Sigmoid colon (tissue), 7 donors: ENCODE measurements around the gene CEL. TPM values are rescaled to one million over a fixed set of nuclear protein-coding genes. Genes with fewer than 3 reads are reported as not detected.
"Not testable (repeated sequence)": the region's sequence is repeated elsewhere in the genome, so short reads cannot be mapped to it uniquely, and the experiment has no call there.

Experiments used
- DNase-seq: peaks from one replicate; pipeline ENCODE4 v3.0.0-alpha.2; 2019
- H3K27ac ChIP-seq, 4 donors: fragments of 200-600 bp; sonication (generic); one replicate each; pipeline ENCODE4 v1.5.1; 2016 to 2019; ENCODE audit warnings: mild to moderate bottlenecking in 1 of 4
- H3K27me3 ChIP-seq, 3 donors: fragments of 200-600 bp; sonication (generic); one replicate each; pipeline ENCODE4 v1.5.1; 2019; ENCODE audit warnings: mild to moderate bottlenecking in 1 of 3
- H3K36me3 ChIP-seq, 4 donors: fragments of 200-600 bp; sonication (generic); one replicate each; pipeline ENCODE4 v1.5.1; 2016 to 2019
- H3K4me1 ChIP-seq, 4 donors: fragments of 200-600 bp; sonication (generic); one replicate each; pipeline ENCODE4 v1.5.1; 2017 to 2019
- H3K4me3 ChIP-seq, 4 donors: fragments of 200-600 bp; sonication (generic); one replicate each; pipeline ENCODE4 v1.5.1; 2017 to 2019; ENCODE audit warnings: mild to moderate bottlenecking in 2 of 4, moderate library complexity in 1 of 4
- H3K9me3 ChIP-seq, 4 donors: fragments of 200-600 bp in 3 of 4; sonication (generic) in 3 of 4; one replicate each; pipeline versions ENCODE4 v1.5.1 to v1.6.1; 2013 to 2019
- EP300 ChIP-seq, 4 donors: sonication (generic); formaldehyde crosslinking; IDR thresholded peaks; one replicate each; pipeline ENCODE4 v1.6.1; 2017; ENCODE audit warnings: antibody characterized with exemption in 4 of 4
- POLR2A ChIP-seq, 2 donors: fragments of 450-650 bp; IDR thresholded peaks; one replicate each; pipeline ENCODE4 v1.6.1; 2016; ENCODE audit warnings: antibody characterized with exemption in 2 of 2, mild to moderate bottlenecking in 2 of 2, moderate library complexity in 2 of 2
- POLR2AphosphoS5 ChIP-seq, 4 donors: sonication (generic); formaldehyde crosslinking; IDR thresholded peaks; one replicate each; pipeline ENCODE4 v1.6.1; 2017; ENCODE audit warnings: antibody characterized with exemption in 4 of 4
- WGBS, 2 donors: extraction: QIAGEN DNeasy Blood & Tissue Kit; methylation state at CpG; one replicate each; pipeline ENCODE4 v1.1.7; 2013; 5-methylcytosine and 5-hydroxymethylcytosine counted together
- intact Hi-C: fragments of 100-400 bp; cut with DNase I; formaldehyde crosslinking; loops from one replicate; pipeline ENCODE4 v1.15.1; 2023
- polyA plus RNA-seq, 3 donors: library from polyadenylated mRNA; stranded (reverse); fragments of 200-250 nt; gene quantifications; one replicate each; pipeline ENCODE4 v1.2.3, GENCODE V29; 2013
- total RNA-seq, 4 donors: library from RNA; depleted of rRNA; stranded (reverse); fragments of >200 nt; gene quantifications; one replicate each; pipeline ENCODE4 v1.1.0, GENCODE V29; 2016
- TF ChIP-seq, protein P1 (sequence below), 4 experiments: fragments of 450-650 bp in 3 of 4; fragments of 200-600 bp in 1 of 4; IDR thresholded peaks; one replicate each; pipeline ENCODE4 v1.5.1; 2016 to 2019; ENCODE audit warnings: antibody characterized with exemption in 4 of 4, mild to moderate bottlenecking in 3 of 4, moderate library complexity in 2 of 4
- donor health status: healthy with polysubstance abuse.
- donor health status: Bipolar disorder and iron deficiency.
- donor health status: healthy.

The CEL gene
- total and polyA plus RNA-seq, 7 donors = 0.36 to 4.8 (median 1.0) TPM; not detected in 2

DNA sequence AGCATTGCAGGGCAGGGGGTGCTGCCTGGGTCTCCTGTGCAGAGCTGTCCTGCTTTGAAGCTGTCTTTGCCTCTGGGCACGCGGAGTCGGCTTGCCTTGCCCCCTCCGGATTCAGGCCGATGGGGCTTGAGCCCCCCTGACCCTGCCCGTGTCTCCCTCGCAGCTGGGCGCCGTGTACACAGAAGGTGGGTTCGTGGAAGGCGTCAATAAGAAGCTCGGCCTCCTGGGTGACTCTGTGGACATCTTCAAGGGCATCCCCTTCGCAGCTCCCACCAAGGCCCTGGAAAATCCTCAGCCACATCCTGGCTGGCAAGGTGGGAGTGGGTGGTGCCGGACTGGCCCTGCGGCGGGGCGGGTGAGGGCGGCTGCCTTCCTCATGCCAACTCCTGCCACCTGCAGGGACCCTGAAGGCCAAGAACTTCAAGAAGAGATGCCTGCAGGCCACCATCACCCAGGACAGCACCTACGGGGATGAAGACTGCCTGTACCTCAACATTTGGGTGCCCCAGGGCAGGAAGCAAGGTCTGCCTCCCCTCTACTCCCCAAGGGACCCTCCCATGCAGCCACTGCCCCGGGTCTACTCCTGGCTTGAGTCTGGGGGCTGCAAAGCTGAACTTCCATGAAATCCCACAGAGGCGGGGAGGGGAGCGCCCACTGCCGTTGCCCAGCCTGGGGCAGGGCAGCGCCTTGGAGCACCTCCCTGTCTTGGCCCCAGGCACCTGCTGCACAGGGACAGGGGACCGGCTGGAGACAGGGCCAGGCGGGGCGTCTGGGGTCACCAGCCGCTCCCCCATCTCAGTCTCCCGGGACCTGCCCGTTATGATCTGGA is 2.7 kb downstream of the CEL start:
- no peak for DNase-seq
- TF ChIP-seq EP300 (IDR thresholded peaks at IDR 0.05) = no peak
- TF ChIP-seq POLR2AphosphoS5 (IDR thresholded peaks at IDR 0.05) = no peak
- TF ChIP-seq POLR2A (IDR thresholded peaks at IDR 0.05) = no peak
- Histone ChIP-seq H3K27ac (no peak overlapping the region), H3K4me3 (no peak overlapping the region), H3K4me1 (no peaks in the 10 kb centered on the region), H3K36me3 (peaks cover 0 to 3% (median 0%) of the 10 kb centered on the region in 4 donors), H3K9me3 (no peaks in the 10 kb centered on the region), H3K27me3 (no peaks in the 10 kb centered on the region)
- intact Hi-C loops = no loop called here
- 94 to 95% methylated on average over 30 of the region's 30 CpGs for WGBS, 2 donors

GRCh38 chr9:133065070-133065388 is 3.2 kb downstream of the CEL start:
- Histone ChIP-seq H3K27ac (no peak overlapping the region), H3K9me3 (no peaks in the 10 kb centered on the region), H3K4me1 (no peaks in the 10 kb centered on the region), H3K4me3 (no peak overlapping the region), H3K36me3 (peaks cover 0 to 3% (median 0%) of the 10 kb centered on the region in 4 donors), H3K27me3 (no peaks in the 10 kb centered on the region)
- 94 to 95% methylated on average over 17 of the region's 17 CpGs for WGBS, 2 donors
- intact Hi-C loops = no loop called here
- no peak for TF ChIP-seq POLR2A (IDR thresholded peaks at IDR 0.05)
- TF ChIP-seq, protein P1, sequence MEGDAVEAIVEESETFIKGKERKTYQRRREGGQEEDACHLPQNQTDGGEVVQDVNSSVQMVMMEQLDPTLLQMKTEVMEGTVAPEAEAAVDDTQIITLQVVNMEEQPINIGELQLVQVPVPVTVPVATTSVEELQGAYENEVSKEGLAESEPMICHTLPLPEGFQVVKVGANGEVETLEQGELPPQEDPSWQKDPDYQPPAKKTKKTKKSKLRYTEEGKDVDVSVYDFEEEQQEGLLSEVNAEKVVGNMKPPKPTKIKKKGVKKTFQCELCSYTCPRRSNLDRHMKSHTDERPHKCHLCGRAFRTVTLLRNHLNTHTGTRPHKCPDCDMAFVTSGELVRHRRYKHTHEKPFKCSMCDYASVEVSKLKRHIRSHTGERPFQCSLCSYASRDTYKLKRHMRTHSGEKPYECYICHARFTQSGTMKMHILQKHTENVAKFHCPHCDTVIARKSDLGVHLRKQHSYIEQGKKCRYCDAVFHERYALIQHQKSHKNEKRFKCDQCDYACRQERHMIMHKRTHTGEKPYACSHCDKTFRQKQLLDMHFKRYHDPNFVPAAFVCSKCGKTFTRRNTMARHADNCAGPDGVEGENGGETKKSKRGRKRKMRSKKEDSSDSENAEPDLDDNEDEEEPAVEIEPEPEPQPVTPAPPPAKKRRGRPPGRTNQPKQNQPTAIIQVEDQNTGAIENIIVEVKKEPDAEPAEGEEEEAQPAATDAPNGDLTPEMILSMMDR (IDR thresholded peaks at IDR 0.05) = no peak
- no peak for TF ChIP-seq EP300 (IDR thresholded peaks at IDR 0.05)
- no peak for TF ChIP-seq POLR2AphosphoS5 (IDR thresholded peaks at IDR 0.05)
- no peak for DNase-seq

DNA sequence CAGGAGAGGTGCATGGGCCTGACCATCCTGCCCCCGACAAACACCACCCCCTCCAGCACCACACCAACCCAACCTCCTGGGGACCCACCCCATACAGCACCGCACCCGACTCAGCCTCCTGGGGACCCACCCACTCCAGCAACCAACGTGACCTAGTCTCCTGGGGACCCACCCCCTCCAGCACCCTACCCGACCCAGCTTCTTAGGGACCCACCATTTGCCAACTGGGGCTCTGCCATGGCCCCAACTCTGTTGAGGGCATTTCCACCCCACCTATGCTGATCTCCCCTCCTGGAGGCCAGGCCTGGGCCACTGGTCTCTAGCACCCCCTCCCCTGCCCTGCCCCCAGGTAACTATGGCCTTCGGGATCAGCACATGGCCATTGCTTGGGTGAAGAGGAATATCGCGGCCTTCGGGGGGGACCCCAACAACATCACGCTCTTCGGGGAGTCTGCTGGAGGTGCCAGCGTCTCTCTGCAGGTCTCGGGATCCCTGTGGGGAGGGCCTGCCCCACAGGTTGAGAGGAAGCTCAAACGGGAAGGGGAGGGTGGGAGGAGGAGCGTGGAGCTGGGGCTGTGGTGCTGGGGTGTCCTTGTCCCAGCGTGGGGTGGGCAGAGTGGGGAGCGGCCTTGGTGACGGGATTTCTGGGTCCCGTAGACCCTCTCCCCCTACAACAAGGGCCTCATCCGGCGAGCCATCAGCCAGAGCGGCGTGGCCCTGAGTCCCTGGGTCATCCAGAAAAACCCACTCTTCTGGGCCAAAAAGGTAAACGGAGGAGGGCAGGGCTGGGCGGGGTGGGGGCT is 4.6 kb downstream of the CEL start:
- Histone ChIP-seq H3K27ac (no peak overlapping the region), H3K36me3 (peaks cover 0 to 3% (median 0%) of the 10 kb centered on the region in 4 donors), H3K27me3 (no peaks in the 10 kb centered on the region), H3K9me3 (no peaks in the 10 kb centered on the region), H3K4me1 (no peaks in the 10 kb centered on the region), H3K4me3 (no peak overlapping the region)
- WGBS, 2 donors = 93 to 94% methylated on average over 25 of the region's 25 CpGs
- no peak for DNase-seq
- intact Hi-C loops = no loop called here
- TF ChIP-seq POLR2A (IDR thresholded peaks at IDR 0.05) = no peak
- TF ChIP-seq EP300 (IDR thresholded peaks at IDR 0.05) = no peak

DNA sequence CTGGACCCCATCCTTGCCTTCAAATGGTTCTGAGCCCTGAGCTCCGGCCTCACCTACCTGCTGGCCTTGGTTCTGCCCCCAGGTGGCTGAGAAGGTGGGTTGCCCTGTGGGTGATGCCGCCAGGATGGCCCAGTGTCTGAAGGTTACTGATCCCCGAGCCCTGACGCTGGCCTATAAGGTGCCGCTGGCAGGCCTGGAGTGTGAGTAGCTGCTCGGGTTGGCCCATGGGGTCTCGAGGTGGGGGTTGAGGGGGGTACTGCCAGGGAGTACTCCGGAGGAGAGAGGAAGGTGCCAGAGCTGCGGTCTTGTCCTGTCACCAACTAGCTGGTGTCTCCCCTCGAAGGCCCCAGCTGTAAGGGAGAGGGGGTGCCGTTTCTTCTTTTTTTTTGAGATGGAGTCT is 5.2 kb downstream of the CEL start:
- WGBS, 2 donors = 94 to 95% methylated on average over 11 of the region's 11 CpGs
- intact Hi-C loops = no loop called here
- DNase-seq = no peak
- Histone ChIP-seq H3K4me3 (no peak overlapping the region), H3K36me3 (peaks cover 0 to 3% (median 0%) of the 10 kb centered on the region in 4 donors), H3K27me3 (no peaks in the 10 kb centered on the region), H3K27ac (no peak overlapping the region), H3K9me3 (no peaks in the 10 kb centered on the region), H3K4me1 (no peaks in the 10 kb centered on the region)
- no peak for TF ChIP-seq POLR2AphosphoS5 (IDR thresholded peaks at IDR 0.05)
- no peak for TF ChIP-seq EP300 (IDR thresholded peaks at IDR 0.05)
- TF ChIP-seq POLR2A (IDR thresholded peaks at IDR 0.05) = no peak
- TF ChIP-seq, protein P1 (IDR thresholded peaks at IDR 0.05) = no peak

- no peaks in the 10 kb centered on the region for H3K9me3 ChIP-seq
- H3K36me3 ChIP-seq = peaks cover 0 to 3% (median 0%) of the 10 kb centered on the region in 4 donors
- WGBS, 2 donors = 86 to 89% methylated on average over 11 of the region's 11 CpGs
- intact Hi-C loops = no loop called here
- no peaks in the 10 kb centered on the region for H3K27me3 ChIP-seq
- no peak overlapping the region for H3K27ac ChIP-seq
- H3K4me3 ChIP-seq = no peak overlapping the region
- TF ChIP-seq POLR2A (IDR thresholded peaks at IDR 0.05) (no peak), EP300 (IDR thresholded peaks at IDR 0.05) (no peak), POLR2AphosphoS5 (IDR thresholded peaks at IDR 0.05) (no peak)
- TF ChIP-seq, protein P1 (IDR thresholded peaks at IDR 0.05) = no peak
- no peak for DNase-seq
- H3K4me1 ChIP-seq = no peaks in the 10 kb centered on the region
Measured at GRCh38 chr9:133067813-133068212, 6.0 kb downstream of the CEL start.

DNA sequence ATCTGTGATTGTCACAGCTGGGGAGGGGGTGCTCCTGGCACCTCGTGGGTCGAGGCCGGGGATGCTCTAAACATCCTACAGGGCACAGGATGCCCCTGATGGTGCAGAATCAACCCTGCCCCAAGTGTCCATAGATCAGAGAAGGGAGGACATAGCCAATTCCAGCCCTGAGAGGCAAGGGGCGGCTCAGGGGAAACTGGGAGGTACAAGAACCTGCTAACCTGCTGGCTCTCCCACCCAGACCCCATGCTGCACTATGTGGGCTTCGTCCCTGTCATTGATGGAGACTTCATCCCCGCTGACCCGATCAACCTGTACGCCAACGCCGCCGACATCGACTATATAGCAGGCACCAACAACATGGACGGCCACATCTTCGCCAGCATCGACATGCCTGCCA is 6.7 kb downstream of the CEL start:
- intact Hi-C loops, H3K27me3 ChIP-seq, H3K4me3 ChIP-seq, H3K9me3 ChIP-seq, H3K27ac ChIP-seq, H3K36me3 ChIP-seq, H3K4me1 ChIP-seq, DNase-seq: not testable (repeated sequence)
- whole genome bisulfite sequencing, 2 donors = 90 to 100% methylated on average over 4 of the region's 15 CpGs

GRCh38 chr9:133070500-133070961 is 8.8 kb downstream of the CEL start:
- intact Hi-C loops, H3K9me3 ChIP-seq, H3K36me3 ChIP-seq, H3K27me3 ChIP-seq, DNase-seq, H3K4me1 ChIP-seq, H3K27ac ChIP-seq, H3K4me3 ChIP-seq: not testable (repeated sequence)
- WGBS, 2 donors = 93 to 94% methylated on average over 17 of the region's 17 CpGs

DNA sequence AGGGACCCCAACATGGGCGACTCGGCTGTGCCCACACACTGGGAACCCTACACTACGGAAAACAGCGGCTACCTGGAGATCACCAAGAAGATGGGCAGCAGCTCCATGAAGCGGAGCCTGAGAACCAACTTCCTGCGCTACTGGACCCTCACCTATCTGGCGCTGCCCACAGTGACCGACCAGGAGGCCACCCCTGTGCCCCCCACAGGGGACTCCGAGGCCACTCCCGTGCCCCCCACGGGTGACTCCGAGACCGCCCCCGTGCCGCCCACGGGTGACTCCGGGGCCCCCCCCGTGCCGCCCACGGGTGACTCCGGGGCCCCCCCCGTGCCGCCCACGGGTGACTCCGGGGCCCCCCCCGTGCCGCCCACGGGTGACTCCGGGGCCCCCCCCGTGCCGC is 9.2 kb downstream of the CEL start:
- 91 to 92% methylated on average over 23 to 24 of the region's 31 CpGs for WGBS, 2 donors
- intact Hi-C loops = not testable (repeated sequence)

More for the DNA sequence above, 9.2 kb downstream of the CEL start:
- not testable (repeated sequence) for H3K36me3 ChIP-seq, H3K4me3 ChIP-seq, DNase-seq, H3K9me3 ChIP-seq, H3K27me3 ChIP-seq, H3K4me1 ChIP-seq, H3K27ac ChIP-seq
